Liver (tissue), 9 donors: ENCODE data around the gene MIEF2. TPM values are rescaled to one million over a fixed set of nuclear protein-coding genes. Genes with fewer than 3 reads are reported as not detected.

ENCODE experiments used
- DNase-seq: peaks from one replicate; pipeline ENCODE4 v3.0.0-alpha.2; 2017; ENCODE audit warnings: low spot score
- H3K27ac ChIP-seq, 2 donors: one replicate each; pipeline ENCODE4 v1.7.0; 2013; ENCODE audit warnings: inconsistent platforms in 2 of 2, low read length in 2 of 2, control low read depth in 1 of 2, low read depth in 1 of 2, mild to moderate bottlenecking in 1 of 2
- H3K27me3 ChIP-seq, 4 donors: one replicate each; pipeline versions ENCODE4 v1.6.1 to v1.7.0; 2013; ENCODE audit warnings: low read length in 3 of 4, inconsistent platforms in 1 of 4, mild to moderate bottlenecking in 1 of 4, moderate library complexity in 1 of 4; ENCODE audit not compliant: control insufficient read depth in 4 of 4, insufficient read depth in 4 of 4
- H3K36me3 ChIP-seq, 4 donors: one replicate each; pipeline versions ENCODE4 v1.6.1 to v1.7.0; 2013; ENCODE audit warnings: low read length in 3 of 4, mild to moderate bottlenecking in 3 of 4, low read depth in 1 of 4, moderate library complexity in 1 of 4; ENCODE audit not compliant: control insufficient read depth in 4 of 4, insufficient read depth in 3 of 4
- H3K4me1 ChIP-seq, 4 donors: one replicate each; pipeline versions ENCODE4 v1.6.1 to v1.7.0; 2013; ENCODE audit warnings: low read length in 3 of 4, mild to moderate bottlenecking in 3 of 4, moderate library complexity in 1 of 4; ENCODE audit not compliant: control insufficient read depth in 4 of 4, insufficient read depth in 4 of 4
- H3K4me3 ChIP-seq, 3 donors: one replicate each; pipeline versions ENCODE4 v1.6.1 to v1.7.0; 2013; ENCODE audit warnings: low read length in 3 of 3, control low read depth in 1 of 3, low read depth in 1 of 3, mild to moderate bottlenecking in 1 of 3
- H3K9ac ChIP-seq, 2 donors: one replicate each; pipeline ENCODE4 v1.7.0; 2013; ENCODE audit warnings: low read length in 2 of 2, mild to moderate bottlenecking in 2 of 2, moderate library complexity in 2 of 2, control low read depth in 1 of 2, low read depth in 1 of 2
- H3K9me3 ChIP-seq, 4 donors: one replicate each; pipeline versions ENCODE4 v1.6.1 to v1.7.0; 2013; ENCODE audit warnings: low read length in 3 of 4; ENCODE audit not compliant: control insufficient read depth in 4 of 4
- ATF3 ChIP-seq: IDR thresholded peaks from 2 replicates; pipeline ENCODE4 v1.6.1; 2016; ENCODE audit warnings: antibody characterized with exemption
- CTCF ChIP-seq: fragments of 150-350 bp; IDR thresholded peaks from 2 replicates; pipeline ENCODE4 v1.5.1; 2017; ENCODE audit warnings: improper control_type of control experiment, low read depth, low read length; ENCODE audit not compliant: missing input control
- EGR1 ChIP-seq, 2 donors: IDR thresholded peaks; 2 replicates each; pipeline ENCODE4 v1.6.1; 2016 to 2018; ENCODE audit warnings: antibody characterized with exemption in 2 of 2, low read depth in 2 of 2
- FOXA1 ChIP-seq: IDR thresholded peaks from 2 replicates; pipeline ENCODE4 v1.6.1; 2016; ENCODE audit warnings: antibody characterized with exemption
- FOXA2 ChIP-seq: IDR thresholded peaks from 2 replicates; pipeline ENCODE4 v1.6.1; 2016; ENCODE audit warnings: antibody characterized with exemption
- GABPA ChIP-seq, 2 donors: IDR thresholded peaks in 1 of 2; conservative IDR thresholded peaks in 1 of 2; 2 replicates each; pipeline ENCODE4 v1.6.1; 2016; ENCODE audit warnings: antibody characterized with exemption in 2 of 2, mild to moderate bottlenecking in 1 of 2, moderate library complexity in 1 of 2
- HNF4A ChIP-seq, 2 donors: conservative IDR thresholded peaks; 2 replicates each; pipeline ENCODE4 v1.6.1; 2016; ENCODE audit warnings: antibody characterized with exemption in 2 of 2, mild to moderate bottlenecking in 2 of 2
- HNF4G ChIP-seq: IDR thresholded peaks from 2 replicates; pipeline ENCODE4 v1.6.1; 2016; ENCODE audit warnings: antibody characterized with exemption
- JUND ChIP-seq, 2 donors: IDR thresholded peaks; 2 replicates each; pipeline ENCODE4 v1.6.1; 2016; ENCODE audit warnings: antibody characterized with exemption in 2 of 2
- NR2F2 ChIP-seq: IDR thresholded peaks from 2 replicates; pipeline ENCODE4 v1.6.1; 2016; ENCODE audit warnings: antibody characterized with exemption
- RAD21 ChIP-seq, 2 donors: IDR thresholded peaks; 2 replicates each; pipeline ENCODE4 v1.6.1; 2016; ENCODE audit warnings: antibody characterized with exemption in 2 of 2, mild to moderate bottlenecking in 2 of 2
- REST ChIP-seq: IDR thresholded peaks from 2 replicates; pipeline ENCODE4 v1.6.1; 2016; ENCODE audit warnings: antibody characterized with exemption, mild to moderate bottlenecking
- RXRA ChIP-seq, 2 donors: IDR thresholded peaks; 2 replicates each; pipeline ENCODE4 v1.6.1; 2017 to 2018; ENCODE audit warnings: antibody characterized with exemption in 2 of 2, mild to moderate bottlenecking in 1 of 2
- SP1 ChIP-seq: IDR thresholded peaks from 2 replicates; pipeline ENCODE4 v1.6.1; 2018; ENCODE audit warnings: antibody characterized with exemption, mild to moderate bottlenecking
- TAF1 ChIP-seq: conservative IDR thresholded peaks from 2 replicates; pipeline ENCODE4 v1.6.1; 2016; ENCODE audit warnings: antibody characterized with exemption, mild to moderate bottlenecking
- YY1 ChIP-seq: IDR thresholded peaks from 2 replicates; pipeline ENCODE4 v1.6.1; 2016; ENCODE audit warnings: antibody characterized with exemption, mild to moderate bottlenecking
- ZBTB33 ChIP-seq: IDR thresholded peaks from 2 replicates; pipeline ENCODE4 v1.6.1; 2016; ENCODE audit warnings: antibody characterized with exemption
- WGBS: extraction: QIAGEN DNeasy Blood & Tissue Kit; methylation state at CpG from one replicate; pipeline ENCODE4 v1.1.7; 2013; 5-methylcytosine and 5-hydroxymethylcytosine counted together
- polyA plus RNA-seq, 2 donors: library from polyadenylated mRNA; stranded (reverse) in 1 of 2; unstranded in 1 of 2; fragments of 200-250 nt in 1 of 2; fragments of >200 nt in 1 of 2; fragmentation: Nextera tagmentation in 1 of 2; extraction: Ambion mirVana in 1 of 2; gene quantifications; one replicate each; pipeline versions ENCODE4 v1.2.1 to v1.2.3, GENCODE V29; 2013 to 2015
- total RNA-seq, 2 donors: library from RNA; depleted of rRNA; stranded (reverse); fragments of >200 nt; gene quantifications; one replicate each; pipeline ENCODE4 v1.2.3, GENCODE V29; 2014
- TF ChIP-seq, protein P1 (sequence below): IDR thresholded peaks from 2 replicates; pipeline ENCODE4 v1.6.1; 2016; ENCODE audit warnings: antibody characterized with exemption
- donor health status: healthy.
- donor health status: healthy.
- donor health status: healthy.
- donor health status: healthy.
- donor health status: healthy.

Gene MIEF2
- total and polyA plus RNA-seq, 4 donors: 4.1 to 11.1 (median 6.6) TPM

GRCh38 chr17:18314731-18315561, 54.5 kb downstream of the MIEF2 start, which contains the start of the genes SMCR8 and TOP3A:
SMCR8 (plus strand) TSS chr17:18315293; CDS start chr17:18315790, 497 bp downstream.
TOP3A (minus strand) TSS chr17:18314994; CDS start chr17:18314778, 216 bp downstream.
- H3K27ac ChIP-seq: peak within 1 kb of the TSS; percentile 87 to 92
- peaks cover 6 to 59% (median 47%) of the 10 kb centered on the region in 4 donors for H3K4me1 ChIP-seq
- no peaks in the 10 kb centered on the region for H3K9me3 ChIP-seq
- H3K9ac ChIP-seq: peak within 1 kb of the TSS; percentile 29 to 87
- H3K27me3 ChIP-seq: no peaks in the 10 kb centered on the region
- H3K36me3 ChIP-seq: peaks cover 0 to 8% (median 6%) of the 10 kb centered on the region in 4 donors
- TF ChIP-seq TAF1: no peak
- TF ChIP-seq CTCF: no peak
- no peak for TF ChIP-seq HNF4G
- TF ChIP-seq, protein P1, sequence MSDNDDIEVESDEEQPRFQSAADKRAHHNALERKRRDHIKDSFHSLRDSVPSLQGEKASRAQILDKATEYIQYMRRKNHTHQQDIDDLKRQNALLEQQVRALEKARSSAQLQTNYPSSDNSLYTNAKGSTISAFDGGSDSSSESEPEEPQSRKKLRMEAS: peak; percentile 96
- peak; percentile 99 for TF ChIP-seq YY1
- no peak for TF ChIP-seq FOXA1
- TF ChIP-seq FOXA2: no peak
- peak; percentile 55 to 57 for TF ChIP-seq HNF4A (conservative IDR thresholded peaks at IDR 0.05)
- TF ChIP-seq SP1: peak; percentile 72
- peak; percentile 81 for TF ChIP-seq NR2F2
- TF ChIP-seq RXRA (IDR thresholded peaks at IDR 0.05): peak; percentile 69 to 73
- no peak for TF ChIP-seq REST
- peak; percentile 82 to 93 for TF ChIP-seq GABPA (IDR thresholded peaks at IDR 0.05 in 1 of 2, conservative IDR thresholded peaks at IDR 0.05 in 1 of 2)
- peak; percentile 73 for TF ChIP-seq ATF3
- TF ChIP-seq JUND (IDR thresholded peaks at IDR 0.05): peak in 1 of 2 donors; percentile 52
- TF ChIP-seq RAD21 (IDR thresholded peaks at IDR 0.05): no peak
- TF ChIP-seq ZBTB33: peak; percentile 94
- peak; percentile 81 to 93 for TF ChIP-seq EGR1 (IDR thresholded peaks at IDR 0.05; ENCODE audit: low read depth in 2 of 2)
- H3K4me3 ChIP-seq: peak within 1 kb of the TSS; percentile 73 to 96 (median 79)
- DNase-seq: peak; percentile 95
- under 1% methylated on average over 78 of the region's 78 CpGs for WGBS
